CD14-positive monocyte (primary cell): ENCODE results near the gene KBTBD12. TPM values are rescaled to one million over a fixed set of nuclear protein-coding genes. Genes with fewer than 3 reads are reported as not detected.

ENCODE experiments used
- DNase-seq, 3 donors: peaks; one replicate each; pipeline ENCODE4 v3.0.0-alpha.2; 2011 to 2022
- H2AFZ ChIP-seq: 2 replicates; pipeline ENCODE4 v1.6.0; 2012; ENCODE audit warnings: mild to moderate bottlenecking, low read depth, low read length, inconsistent platforms; ENCODE audit not compliant: insufficient read depth, poor library complexity, severe bottlenecking
- H3K27ac ChIP-seq, 2 donors: 1 replicate in 1 of 2; 2 replicates in 1 of 2; pipeline ENCODE4 v1.5.1; 2012 to 2013; ENCODE audit warnings: low read length in 2 of 2, control low read depth in 1 of 2, inconsistent platforms in 1 of 2, low read depth in 1 of 2, mild to moderate bottlenecking in 1 of 2
- H3K27me3 ChIP-seq, 2 donors: one replicate each; pipeline versions ENCODE4 v1.6.0 to v1.6.1; 2011 to 2013; ENCODE audit warnings: low read length in 2 of 2; ENCODE audit not compliant: control insufficient read depth in 2 of 2, insufficient read depth in 2 of 2
- H3K36me3 ChIP-seq, 2 donors: replicated peaks in 1 of 2; 1 replicate in 1 of 2; 2 replicates in 1 of 2; pipeline versions ENCODE4 v1.5.1 to v1.6.1; 2012 to 2013; ENCODE audit warnings: low read length in 2 of 2, control low read depth in 1 of 2, inconsistent platforms in 1 of 2, mild to moderate bottlenecking in 1 of 2; ENCODE audit not compliant: insufficient read depth in 2 of 2, control insufficient read depth in 1 of 2
- H3K4me1 ChIP-seq, 2 donors: 1 replicate in 1 of 2; 2 replicates in 1 of 2; pipeline versions ENCODE4 v1.5.1 to v1.6.1; 2012 to 2013; ENCODE audit warnings: low read length in 2 of 2, control low read depth in 1 of 2, inconsistent platforms in 1 of 2, mild to moderate bottlenecking in 1 of 2, moderate library complexity in 1 of 2; ENCODE audit not compliant: insufficient read depth in 2 of 2, control insufficient read depth in 1 of 2
- H3K4me2 ChIP-seq: replicated peaks from 2 replicates; pipeline ENCODE3; 2012; ENCODE audit warnings: low read length, moderate library complexity, mild to moderate bottlenecking; ENCODE audit not compliant: poor library complexity, severe bottlenecking; ENCODE audit errors: extremely low read depth
- H3K4me3 ChIP-seq, 3 experiments: fragments of 200-600 bp in 1 of 3; sonication (generic) in 1 of 3; replicated peaks in 1 of 3; 1 replicate in 2 of 3; 2 replicates in 1 of 3; pipeline ENCODE4 v1.5.1; 2011 to 2013; ENCODE audit warnings: low read length in 3 of 3, mild to moderate bottlenecking in 3 of 3, control low read depth in 2 of 3, low read depth in 2 of 3, inconsistent platforms in 1 of 3, moderate library complexity in 1 of 3
- H3K79me2 ChIP-seq: 2 replicates; pipeline ENCODE4 v1.6.0; 2012; ENCODE audit warnings: mild to moderate bottlenecking, control low read depth, inconsistent platforms, low read length, moderate library complexity; ENCODE audit not compliant: insufficient read depth
- H3K9ac ChIP-seq: 2 replicates; pipeline ENCODE4 v1.6.0; 2017; ENCODE audit warnings: low read length, mild to moderate bottlenecking; ENCODE audit not compliant: insufficient read depth, poor library complexity, severe bottlenecking
- H3K9me3 ChIP-seq, 2 donors: replicated peaks in 1 of 2; 1 replicate in 1 of 2; 2 replicates in 1 of 2; pipeline versions ENCODE4 v1.5.1 to v1.6.1; 2012 to 2013; ENCODE audit warnings: low read length in 2 of 2, control low read depth in 1 of 2; ENCODE audit not compliant: control insufficient read depth in 1 of 2, insufficient read depth in 1 of 2
- H4K20me1 ChIP-seq: 2 replicates; pipeline ENCODE4 v1.6.0; 2012; ENCODE audit warnings: mild to moderate bottlenecking, low read length, control low read depth, moderate library complexity; ENCODE audit not compliant: insufficient read depth
- H3K27ac Mint-ChIP-seq, 7 donors: one replicate each; pipeline ENCODE4 v1.8.0; 2020; ENCODE audit warnings: mild to moderate bottlenecking in 7 of 7, mixed read lengths in 7 of 7, moderate library complexity in 6 of 7, inconsistent platforms in 2 of 7
- H3K27me3 Mint-ChIP-seq, 3 donors: one replicate each; pipeline ENCODE4 v1.8.0; 2021 to 2022; ENCODE audit warnings: low read depth in 3 of 3, mild to moderate bottlenecking in 3 of 3, mixed read lengths in 3 of 3, moderate library complexity in 3 of 3, inconsistent platforms in 1 of 3
- H3K36me3 Mint-ChIP-seq, 2 donors: one replicate each; pipeline ENCODE4 v1.8.0; 2020; ENCODE audit warnings: mixed read lengths in 2 of 2, inconsistent platforms in 1 of 2, mild to moderate bottlenecking in 1 of 2
- H3K4me1 Mint-ChIP-seq: one replicate; pipeline ENCODE4 v1.8.0; 2020; ENCODE audit warnings: mild to moderate bottlenecking, mixed read lengths
- H3K4me3 Mint-ChIP-seq, 2 donors: one replicate each; pipeline ENCODE4 v1.8.0; 2020; ENCODE audit warnings: mild to moderate bottlenecking in 2 of 2, mixed read lengths in 2 of 2, moderate library complexity in 1 of 2
- H3K9me3 Mint-ChIP-seq, 7 donors: one replicate each; pipeline ENCODE4 v1.8.0; 2020 to 2022; ENCODE audit warnings: mixed read lengths in 7 of 7, mild to moderate bottlenecking in 6 of 7, moderate library complexity in 6 of 7, inconsistent platforms in 2 of 7
- CTCF ChIP-seq: fragments of 200-600 bp; IDR thresholded peaks from one replicate; pipeline ENCODE4 v1.8.0; 2022; ENCODE audit warnings: antibody characterized with exemption, mild to moderate bottlenecking
- WGBS: methylation state at CpG from one replicate; pipeline ENCODE4 v1.1.5; 2013; ENCODE audit warnings: missing lambda C conversion rate; ENCODE audit not compliant: insufficient coverage; 5-methylcytosine and 5-hydroxymethylcytosine counted together
- intact Hi-C, 2 donors: fragments of 100-400 bp; cut with micrococcal nuclease; formaldehyde crosslinking; loops; one replicate each; pipeline versions ENCODE4 v1.15.0 to v1.15.1; 2023
- polyA plus RNA-seq, 3 donors: library from polyadenylated mRNA; depleted of rRNA in 1 of 3; unstranded in 2 of 3; stranded (reverse) in 1 of 3; fragments of 300-500 nt in 2 of 3; fragments of >200 nt in 1 of 3; fragmentation: Illumina TruSeq in 2 of 3; gene quantifications; 1 replicate in 2 of 3; 2 replicates in 1 of 3; pipeline ENCODE4 v1.2.3, GENCODE V29; 2012 to 2021

KBTBD12 gene
- polyA plus RNA-seq, 3 donors: not detected

- H3K9me3 ChIP-seq: no peaks in the 10 kb centered on the region
- H4K20me1 ChIP-seq: no peaks in the 10 kb centered on the region
- peaks cover 11% of the 10 kb centered on the region for H3K4me1 Mint-ChIP-seq
- TF ChIP-seq CTCF: no peak
- intact Hi-C loops: no loop called here
- no CpG with 5 or more reads among the region's 1 CpG for WGBS
- H3K36me3 Mint-ChIP-seq: peaks cover 0 to 1% of the 10 kb centered on the region in 2 donors
- H3K27ac Mint-ChIP-seq: no peak overlapping the region
- peaks cover 13 to 24% (median 14%) of the 10 kb centered on the region in 3 donors for H3K27me3 Mint-ChIP-seq
- no peak overlapping the region for H3K4me2 ChIP-seq
- no peak overlapping the region for H2AFZ ChIP-seq
- no peak overlapping the region for H3K9ac ChIP-seq
- H3K4me3 Mint-ChIP-seq: no peak overlapping the region
- H3K27me3 ChIP-seq: peaks cover 13 to 14% of the 10 kb centered on the region in 2 donors
- no peak overlapping the region for H3K4me3 ChIP-seq
- no peaks in the 10 kb centered on the region for H3K36me3 ChIP-seq
- DNase-seq: no peak
- H3K9me3 Mint-ChIP-seq: peaks cover 0 to 1% (median 0%) of the 10 kb centered on the region in 7 donors
- H3K79me2 ChIP-seq: no peaks in the 10 kb centered on the region
- no peak overlapping the region for H3K27ac ChIP-seq
- H3K4me1 ChIP-seq: peaks cover 0 to 6% of the 10 kb centered on the region in 2 donors
Observed at GRCh38 chr3:127920738-127921137, 5.7 kb downstream of the KBTBD12 start.

GRCh38 chr3:127923611-127924010 is 8.6 kb downstream of the KBTBD12 start:
- Mint-ChIP-seq H3K4me1 (peaks cover 11% of the 10 kb centered on the region), H3K4me3 (no peak overlapping the region), H3K27me3 (peaks cover 0 to 5% (median 0%) of the 10 kb centered on the region in 3 donors), H3K36me3 (no peaks in the 10 kb centered on the region), H3K9me3 (no peaks in the 10 kb centered on the region), H3K27ac (no peak overlapping the region)
- WGBS: no CpG with 5 or more reads among the region's 4 CpGs
- H3K27me3 ChIP-seq: no peaks in the 10 kb centered on the region
- no peaks in the 10 kb centered on the region for H3K9me3 ChIP-seq
- H3K36me3 ChIP-seq: no peaks in the 10 kb centered on the region
- no peak overlapping the region for H2AFZ ChIP-seq
- no peak for TF ChIP-seq CTCF
- H3K4me1 ChIP-seq: peaks cover 0 to 6% of the 10 kb centered on the region in 2 donors
- no peak overlapping the region for H3K27ac ChIP-seq
- no peaks in the 10 kb centered on the region for H3K79me2 ChIP-seq
- no peak overlapping the region for H3K9ac ChIP-seq
- H4K20me1 ChIP-seq: no peaks in the 10 kb centered on the region
- H3K4me2 ChIP-seq: no peak overlapping the region
- DNase-seq: no peak
- intact Hi-C loops: no loop called here
- no peak overlapping the region for H3K4me3 ChIP-seq
